ENCODE measurements around the gene C21orf91.
A peak's percentile ranks its signal among the peaks of the same experiment; 100 is the strongest.

Gene C21orf91

GRCh38 chr21:17819114-17819876 lies at the start of gene C21orf91:
Gene C21orf91 (minus strand): TSS chr21:17819356. CDS start chr21:17818318, 1,038 bp downstream.
- DNase-seq, result peak; percentile 77

DNA sequence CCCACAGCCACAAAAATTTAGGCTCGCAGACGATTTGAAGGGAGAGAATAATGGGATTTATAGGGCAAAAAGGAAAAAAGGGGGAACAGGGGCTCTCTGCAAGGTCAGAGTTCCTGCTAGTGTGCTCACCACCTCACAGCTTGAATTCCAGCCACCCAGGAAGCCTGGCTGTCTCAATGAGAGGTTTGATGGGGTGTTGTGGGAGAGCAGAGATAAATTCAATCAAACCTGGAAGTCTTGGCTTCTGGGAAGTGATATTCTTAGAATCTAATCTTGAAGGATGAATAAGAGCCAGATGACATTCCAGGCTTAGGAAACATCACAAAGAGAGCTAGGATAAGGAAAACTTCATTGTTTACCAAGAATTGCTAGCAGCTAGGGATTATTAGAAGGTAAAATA lies 47.4 kb upstream of the C21orf91 start:
- DNase-seq, result no peak

- no peak for DNase-seq
Measured at GRCh38 chr21:17859661-17860060, 40.5 kb upstream of the C21orf91 start.

GRCh38 chr21:17858747-17859146 lies 39.6 kb upstream of the C21orf91 start:
- DNase-seq, result no peak

DNA sequence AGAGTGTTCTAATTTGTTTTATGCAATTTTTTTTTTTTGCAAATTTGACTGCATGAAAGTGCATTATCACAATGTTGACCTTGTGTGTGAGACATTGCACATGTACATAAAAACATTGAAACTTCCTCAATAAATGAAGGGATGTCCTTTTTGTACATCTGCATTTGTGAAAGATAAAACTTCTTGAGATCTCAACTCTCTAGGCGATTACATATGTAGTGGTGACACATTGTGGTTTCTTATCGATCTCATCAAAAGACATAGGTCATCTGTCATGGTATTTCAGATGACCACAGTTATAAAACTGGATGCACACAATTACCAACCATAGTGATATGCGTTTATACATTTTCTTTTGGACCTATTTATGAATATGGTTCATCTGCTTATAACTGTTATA lies 35.6 kb upstream of the C21orf91 start:
- DNase-seq, result no peak

- DNase-seq, result no peak
Measured at GRCh38 chr21:17853393-17854275, 34.5 kb upstream of the C21orf91 start.

DNA sequence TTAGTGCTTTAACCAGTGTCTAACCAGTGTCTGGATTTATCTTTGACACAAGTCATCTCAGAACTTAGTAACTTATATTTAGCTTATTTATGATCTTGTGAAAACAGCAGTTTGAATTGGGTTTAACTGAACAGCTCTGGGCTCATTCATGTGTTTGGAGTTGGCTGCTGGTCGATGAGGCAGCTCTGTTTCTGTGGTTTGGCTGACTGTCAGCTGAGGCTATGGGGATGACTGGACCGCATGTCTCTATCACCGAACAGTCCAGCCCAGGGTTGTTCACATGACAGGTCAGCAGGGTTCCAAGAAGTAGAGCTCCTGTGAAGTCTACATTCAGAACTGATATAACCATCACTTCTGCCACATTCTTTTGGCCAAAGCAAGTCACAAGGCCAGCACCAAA lies 29.1 kb upstream of the C21orf91 start:
- DNase-seq, result peak; percentile 57

DNA sequence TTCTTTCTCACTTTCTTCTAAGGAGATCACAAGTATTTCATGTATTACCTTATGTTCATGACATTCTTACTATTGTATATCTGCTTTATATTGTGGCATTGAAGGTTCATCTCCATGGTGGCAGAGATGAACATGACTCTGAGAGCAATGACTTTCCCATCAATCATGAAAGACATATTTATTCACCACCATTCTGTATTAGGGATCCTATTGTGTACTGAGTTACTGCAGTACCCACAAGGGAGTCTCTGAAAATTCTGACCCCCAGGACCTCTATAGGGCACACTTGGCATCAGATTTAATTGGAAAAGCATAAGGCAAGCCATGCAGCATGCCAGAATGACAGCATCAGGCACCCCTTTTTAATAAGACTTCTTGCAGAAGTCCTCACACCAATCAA lies 21.9 kb upstream of the C21orf91 start:
- DNase-seq, result no peak

GRCh38 chr21:17834639-17835354 lies 15.6 kb upstream of the C21orf91 start:
- DNase-seq, result no peak

DNA sequence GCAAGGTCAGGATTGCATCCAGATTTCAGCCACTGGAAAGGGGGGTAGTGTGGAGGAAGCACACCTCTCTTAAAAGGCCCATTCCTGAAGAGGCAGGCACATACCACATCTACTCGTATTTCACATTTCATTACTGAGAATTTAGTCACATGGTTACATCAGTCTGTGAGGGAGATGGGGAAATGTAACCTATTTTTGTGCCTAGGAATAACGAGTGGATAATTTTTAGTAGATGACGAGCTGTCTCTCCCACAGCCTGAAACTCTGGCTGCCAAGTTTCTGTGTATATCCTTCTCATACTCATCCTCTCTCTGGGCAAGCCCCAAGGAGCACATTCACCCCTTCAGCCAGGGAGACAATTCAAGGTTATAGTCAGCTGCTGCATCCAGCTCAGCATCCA lies 10.3 kb upstream of the C21orf91 start:
- DNase-seq, result no peak

GRCh38 chr21:17828223-17828622 lies 9.1 kb upstream of the C21orf91 start:
- DNase-seq, result no peak

DNA sequence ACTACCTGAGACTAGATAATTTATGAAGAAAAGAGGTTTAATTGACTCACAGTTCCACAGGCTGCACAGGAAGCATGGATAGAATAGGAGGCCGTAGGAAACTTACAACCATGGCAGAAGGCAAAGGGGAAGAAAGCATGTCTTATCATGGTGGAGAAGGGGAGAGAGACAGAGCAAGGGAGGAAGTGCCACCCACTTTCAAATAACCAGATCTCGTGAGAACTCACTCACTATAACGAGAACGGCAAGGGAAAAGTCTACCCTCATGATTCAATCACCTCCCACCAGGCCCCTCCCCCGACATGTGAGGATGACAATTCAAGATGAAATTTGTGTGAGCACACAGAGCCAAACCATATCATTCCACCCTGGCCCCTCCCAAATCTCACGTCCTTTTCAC lies 4.7 kb upstream of the C21orf91 start:
- no peak for DNase-seq

GRCh38 chr21:17821121-17821520 lies 2.0 kb upstream of the C21orf91 start:
- no peak for DNase-seq

DNA sequence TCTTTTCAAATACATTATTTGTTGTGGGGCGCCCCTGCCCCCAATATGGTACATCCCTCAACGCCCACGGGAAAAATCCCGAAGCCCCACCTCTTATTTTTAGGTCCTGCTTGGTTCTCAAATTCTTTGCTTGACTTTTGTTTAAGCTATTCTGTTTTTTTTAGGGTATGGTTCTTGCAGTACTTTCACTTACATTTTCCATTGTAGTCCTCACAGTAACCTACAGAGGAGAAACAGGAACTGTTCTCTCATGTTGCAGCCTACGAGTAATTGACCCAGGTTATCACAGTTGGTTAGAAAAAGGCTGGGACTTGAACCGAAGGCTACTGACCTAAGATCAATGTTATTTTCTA lies 697 bp upstream of the C21orf91 start:
- no peak for DNase-seq

DNA sequence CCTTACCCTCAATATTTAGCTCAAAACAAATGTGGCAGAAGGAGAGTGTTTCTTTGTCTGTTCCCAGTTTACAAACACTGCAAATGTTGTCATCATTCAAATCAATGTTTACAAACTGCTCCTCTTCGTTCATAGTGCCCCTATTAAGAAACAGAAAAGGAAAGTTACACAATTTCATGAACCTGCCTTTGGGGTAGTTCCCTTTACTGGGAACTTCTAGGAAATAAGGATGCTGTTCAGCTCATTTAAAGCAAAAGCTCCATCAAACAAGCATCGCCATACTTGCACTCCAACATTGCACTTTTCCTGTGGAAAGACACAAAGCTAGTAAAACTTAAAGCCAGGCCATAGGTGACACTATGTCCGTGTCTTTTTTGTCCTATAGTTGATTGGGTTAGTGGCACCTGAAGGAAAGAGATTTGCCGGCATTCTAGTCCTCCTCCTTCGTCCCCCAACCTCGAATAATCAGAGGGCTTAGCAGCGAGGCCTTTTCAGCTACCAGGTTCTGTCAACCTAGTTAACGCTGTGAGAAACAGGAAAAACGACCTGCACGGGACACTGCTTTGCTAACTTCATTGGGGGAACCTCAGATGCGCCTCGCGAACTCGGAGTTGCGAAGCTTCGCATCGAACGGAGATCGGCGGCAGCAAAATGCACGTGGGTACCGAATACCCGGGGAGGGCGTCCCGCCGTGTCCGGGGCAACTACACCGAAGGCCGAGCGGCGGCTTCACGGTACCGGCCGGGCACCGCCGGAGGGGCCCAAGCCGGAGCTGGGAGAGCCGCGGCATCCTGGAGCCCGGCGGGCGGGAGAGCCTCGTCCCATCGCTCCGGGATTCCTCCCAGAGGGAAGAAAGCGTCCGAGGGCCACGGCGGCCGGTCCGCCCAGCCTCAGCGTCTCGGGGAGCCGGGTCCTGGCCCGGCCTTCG lies 706 bp downstream of the C21orf91 start:
- DNase-seq, result no peak

DNA sequence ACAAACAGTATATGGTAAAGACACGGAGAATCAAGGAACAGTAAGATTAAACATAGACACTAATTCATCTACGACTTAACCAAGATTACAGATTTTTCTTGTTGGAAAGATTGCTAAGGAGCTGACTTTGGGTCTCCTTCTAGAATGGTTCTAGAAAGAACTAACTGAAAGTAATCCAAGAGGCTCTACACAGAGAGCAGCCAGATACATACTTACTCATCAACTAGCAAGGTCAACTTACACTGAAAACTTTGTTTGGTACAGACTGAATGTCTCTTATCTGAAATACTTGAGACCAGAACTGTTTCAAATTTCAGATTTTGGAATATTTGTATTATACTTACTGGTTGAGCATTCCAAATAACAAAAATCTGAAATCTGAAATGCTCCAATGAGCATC lies 5.8 kb downstream of the C21orf91 start:
- DNase-seq, result no peak

DNA sequence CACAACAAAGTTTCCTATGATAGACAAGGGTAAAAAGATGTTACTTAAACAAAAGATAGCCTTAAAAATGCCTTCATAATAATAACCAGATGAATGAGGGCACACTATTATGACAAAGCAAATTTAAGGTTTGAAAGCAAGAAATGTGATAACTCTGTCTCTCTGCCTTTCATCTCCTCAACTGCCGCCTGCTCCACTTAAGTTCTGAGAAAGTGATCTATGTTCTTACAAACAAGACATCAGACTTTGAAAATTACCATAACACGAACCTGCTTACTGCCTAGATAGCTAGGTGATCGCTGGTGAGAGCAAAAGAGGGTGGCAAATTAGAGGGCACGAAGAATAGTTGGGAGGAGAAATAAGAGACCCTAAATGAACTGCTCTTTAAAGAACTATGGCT lies 13.2 kb downstream of the C21orf91 start:
- DNase-seq, result no peak

DNA sequence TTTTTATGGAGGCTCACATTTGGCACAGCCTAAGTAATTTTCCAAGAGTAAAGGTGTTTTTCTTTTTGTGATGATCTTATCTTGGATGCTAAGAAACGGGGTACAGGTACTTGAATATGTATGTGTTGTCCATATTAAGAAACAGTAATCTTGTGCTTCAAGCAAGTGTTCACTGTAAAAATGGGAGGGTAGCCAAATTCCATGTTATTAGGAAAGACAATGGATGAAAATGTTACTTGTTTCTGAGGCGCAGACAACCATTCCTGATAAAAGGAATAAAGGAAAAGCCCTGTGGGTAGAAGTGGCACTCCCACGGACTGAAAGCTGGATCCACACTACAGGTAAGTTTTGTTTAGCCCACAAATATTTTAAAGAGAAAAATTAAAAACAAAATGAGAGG lies 15.6 kb downstream of the C21orf91 start:
- DNase-seq, result no peak

- no peak for DNase-seq
Measured at GRCh38 chr21:17802572-17802971, 16.6 kb downstream of the C21orf91 start.

- no peak for DNase-seq
Measured at GRCh38 chr21:17799414-17800164, 19.6 kb downstream of the C21orf91 start.

DNA sequence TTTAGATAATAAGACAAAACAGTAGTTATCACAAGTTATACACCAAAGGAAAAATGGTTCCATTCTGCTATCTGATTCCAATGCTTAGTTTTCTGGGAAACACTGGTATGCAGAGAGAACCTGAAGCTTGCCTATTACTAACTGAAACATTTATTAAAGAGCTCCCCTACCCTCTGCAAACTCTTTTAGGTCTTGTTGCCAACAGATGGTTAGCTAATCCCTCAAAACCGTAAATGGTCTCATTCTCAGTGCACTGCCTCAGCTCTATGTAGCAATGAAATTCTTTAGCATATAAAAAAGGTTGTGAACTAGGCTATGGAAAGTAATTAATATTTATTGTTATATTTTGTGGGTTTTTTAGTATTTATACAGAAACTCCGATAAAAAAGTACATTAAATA lies 20.4 kb downstream of the C21orf91 start:
- no peak for DNase-seq

GRCh38 chr21:17797967-17798366 lies 21.2 kb downstream of the C21orf91 start:
- DNase-seq, result no peak

All from GOT3 (cell line).